ENCODE data around the gene KCNF1.

Gene KCNF1

DNA sequence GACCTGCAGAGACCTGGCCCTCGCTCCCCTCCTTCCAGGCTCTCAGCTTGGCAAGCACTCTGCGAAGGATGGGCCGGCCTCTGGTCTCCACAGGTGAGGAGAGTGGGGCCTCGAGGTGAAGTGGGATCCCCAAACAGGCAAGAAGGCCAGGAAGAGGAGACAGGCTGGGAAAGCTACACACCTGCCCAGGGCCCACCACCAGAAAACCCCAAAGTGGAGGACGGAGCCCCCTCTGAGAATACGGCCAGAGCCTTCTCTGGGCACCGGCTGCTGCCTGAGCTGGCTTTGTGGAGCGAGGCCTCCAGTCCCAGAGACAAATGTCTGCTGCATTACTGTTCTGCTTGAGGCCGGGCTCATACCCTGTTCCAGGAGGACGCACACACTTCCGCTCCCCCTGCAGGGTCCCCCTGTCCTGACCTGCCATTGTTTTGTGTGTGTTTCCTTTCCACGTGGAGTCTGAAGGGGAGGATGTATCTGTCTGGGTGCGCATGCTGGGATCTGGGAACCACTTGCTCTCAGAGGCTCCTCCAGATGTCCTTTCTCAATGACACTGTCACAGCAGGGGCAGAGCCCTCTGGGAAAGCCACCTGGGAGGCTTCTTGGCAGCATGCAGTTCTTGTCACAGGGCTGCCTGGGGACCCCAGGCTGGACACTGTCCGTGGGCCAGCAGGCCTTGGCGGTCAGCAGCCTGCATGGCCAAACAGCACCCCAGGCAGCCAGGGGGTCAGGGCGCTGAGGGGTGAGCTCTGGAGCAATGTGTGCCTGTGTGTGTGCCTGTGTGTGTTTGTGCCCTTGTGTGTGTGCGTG, 20.8 kb downstream of the KCNF1 start:
- no peaks in the 10 kb centered on the region for H3K36me3 ChIP-seq (ENCODE audit: control insufficient read depth, insufficient read depth, low read length)
- no peak for DNase-seq (ENCODE audit: low read depth, low spot score)
- WGBS (ENCODE audit: insufficient coverage, insufficient read length), result no CpG with 5 or more reads among the region's 17 CpGs
- H3K27ac ChIP-seq (ENCODE audit: low read length), result no peak overlapping the region
- peaks cover 3% of the 10 kb centered on the region; the same call in 1 of the 2 replicates for H3K4me1 ChIP-seq (ENCODE audit: control insufficient read depth, insufficient read depth, low read length)
- H3K4me3 ChIP-seq (ENCODE audit: low read length), result no peak overlapping the region
- no peaks in the 10 kb centered on the region for H3K27me3 ChIP-seq (ENCODE audit: control insufficient read depth, insufficient read depth, low read length)
- H3K9me3 ChIP-seq (ENCODE audit: control insufficient read depth, insufficient read depth, low read length), result no peaks in the 10 kb centered on the region

GRCh38 chr2:10933700-10934225, 22.0 kb downstream of the KCNF1 start:
- H3K36me3 ChIP-seq (ENCODE audit: control insufficient read depth, insufficient read depth, low read length), result no peaks in the 10 kb centered on the region
- no peak overlapping the region for H3K27ac ChIP-seq (ENCODE audit: low read length)
- no peaks in the 10 kb centered on the region for H3K27me3 ChIP-seq (ENCODE audit: control insufficient read depth, insufficient read depth, low read length)
- no CpG with 5 or more reads among the region's 11 CpGs for WGBS (ENCODE audit: insufficient coverage, insufficient read length)
- no peak overlapping the region for H3K4me3 ChIP-seq (ENCODE audit: low read length)
- no peak for DNase-seq (ENCODE audit: low read depth, low spot score)
- peaks cover 3% of the 10 kb centered on the region; the same call in 1 of the 2 replicates for H3K4me1 ChIP-seq (ENCODE audit: control insufficient read depth, insufficient read depth, low read length)
- no peaks in the 10 kb centered on the region for H3K9me3 ChIP-seq (ENCODE audit: control insufficient read depth, insufficient read depth, low read length)

- Histone ChIP-seq H3K4me1 (ENCODE audit: control insufficient read depth, insufficient read depth, low read length) (peaks cover 3% of the 10 kb centered on the region; the same call in 1 of the 2 replicates), H3K27ac (ENCODE audit: low read length) (no peak overlapping the region), H3K4me3 (ENCODE audit: low read length) (no peak overlapping the region), H3K9me3 (ENCODE audit: control insufficient read depth, insufficient read depth, low read length) (no peaks in the 10 kb centered on the region), H3K36me3 (ENCODE audit: control insufficient read depth, insufficient read depth, low read length) (no peaks in the 10 kb centered on the region), H3K27me3 (ENCODE audit: control insufficient read depth, insufficient read depth, low read length) (no peaks in the 10 kb centered on the region)
- no CpG with 5 or more reads among the region's 7 CpGs for WGBS (ENCODE audit: insufficient coverage, insufficient read length)
- DNase-seq (ENCODE audit: low read depth, low spot score), result no peak
Measured at GRCh38 chr2:10934308-10934978, 22.7 kb downstream of the KCNF1 start.

DNA sequence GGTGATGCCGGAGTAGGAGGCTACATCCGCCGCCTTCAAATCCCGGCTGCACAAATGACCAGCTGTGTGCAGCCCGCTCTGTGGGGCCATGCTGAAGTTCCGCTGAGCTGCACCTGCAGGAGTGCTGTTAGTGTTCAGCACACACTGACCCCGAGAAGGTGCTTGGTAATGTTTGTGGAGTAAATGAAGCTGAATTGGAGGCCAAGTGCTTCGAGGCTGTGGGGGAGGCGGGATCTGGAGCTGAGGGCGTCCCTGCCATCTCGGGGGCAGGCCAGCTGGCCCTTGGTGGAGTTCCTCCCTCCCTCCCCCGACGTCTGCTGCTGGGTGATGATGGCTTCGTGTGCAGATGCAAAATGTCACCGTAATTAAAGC, 23.2 kb downstream of the KCNF1 start:
- H3K27ac ChIP-seq (ENCODE audit: low read length), result no peak overlapping the region
- no CpG with 5 or more reads among the region's 15 CpGs for WGBS (ENCODE audit: insufficient coverage, insufficient read length)
- DNase-seq (ENCODE audit: low read depth, low spot score), result no peak
- peaks cover 3% of the 10 kb centered on the region; the same call in 1 of the 2 replicates for H3K4me1 ChIP-seq (ENCODE audit: control insufficient read depth, insufficient read depth, low read length)
- H3K36me3 ChIP-seq (ENCODE audit: control insufficient read depth, insufficient read depth, low read length), result no peaks in the 10 kb centered on the region
- no peaks in the 10 kb centered on the region for H3K9me3 ChIP-seq (ENCODE audit: control insufficient read depth, insufficient read depth, low read length)
- H3K4me3 ChIP-seq (ENCODE audit: low read length), result no peak overlapping the region
- H3K27me3 ChIP-seq (ENCODE audit: control insufficient read depth, insufficient read depth, low read length), result no peaks in the 10 kb centered on the region

DNA sequence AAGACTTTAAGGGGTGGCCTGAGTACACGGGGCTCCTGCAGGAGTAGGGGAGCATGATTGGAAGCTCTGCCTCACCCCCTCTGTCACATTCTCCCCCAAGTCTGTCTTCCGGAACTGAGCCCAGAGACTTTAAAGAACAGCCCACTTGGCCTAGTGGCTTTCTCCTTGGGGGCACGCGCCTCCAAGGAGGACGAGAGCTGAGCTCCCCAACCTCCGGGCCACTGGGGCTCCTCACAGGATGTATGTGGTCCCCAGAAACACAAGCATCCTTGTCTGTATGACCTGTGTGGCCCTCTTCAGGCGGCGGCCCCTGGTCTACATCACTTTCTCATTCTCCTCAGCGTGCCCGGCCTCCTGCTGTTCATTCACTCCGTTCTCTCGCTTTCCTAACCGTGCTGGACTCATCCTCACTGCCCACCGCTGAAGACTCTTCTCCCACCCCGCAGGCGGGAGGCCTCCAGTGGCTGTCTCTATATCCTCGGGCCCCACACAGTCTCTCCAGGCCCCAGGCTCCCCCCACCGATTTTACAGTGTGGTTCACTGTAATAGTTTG, 23.7 kb downstream of the KCNF1 start:
- Histone ChIP-seq H3K27ac (ENCODE audit: low read length) (no peak overlapping the region), H3K4me1 (ENCODE audit: control insufficient read depth, insufficient read depth, low read length) (peaks cover 3% of the 10 kb centered on the region; the same call in 1 of the 2 replicates), H3K4me3 (ENCODE audit: low read length) (no peak overlapping the region), H3K9me3 (ENCODE audit: control insufficient read depth, insufficient read depth, low read length) (no peaks in the 10 kb centered on the region), H3K27me3 (ENCODE audit: control insufficient read depth, insufficient read depth, low read length) (no peaks in the 10 kb centered on the region), H3K36me3 (ENCODE audit: control insufficient read depth, insufficient read depth, low read length) (no peaks in the 10 kb centered on the region)
- no peak for DNase-seq (ENCODE audit: low read depth, low spot score)
- no CpG with 5 or more reads among the region's 18 CpGs for WGBS (ENCODE audit: insufficient coverage, insufficient read length)

DNA sequence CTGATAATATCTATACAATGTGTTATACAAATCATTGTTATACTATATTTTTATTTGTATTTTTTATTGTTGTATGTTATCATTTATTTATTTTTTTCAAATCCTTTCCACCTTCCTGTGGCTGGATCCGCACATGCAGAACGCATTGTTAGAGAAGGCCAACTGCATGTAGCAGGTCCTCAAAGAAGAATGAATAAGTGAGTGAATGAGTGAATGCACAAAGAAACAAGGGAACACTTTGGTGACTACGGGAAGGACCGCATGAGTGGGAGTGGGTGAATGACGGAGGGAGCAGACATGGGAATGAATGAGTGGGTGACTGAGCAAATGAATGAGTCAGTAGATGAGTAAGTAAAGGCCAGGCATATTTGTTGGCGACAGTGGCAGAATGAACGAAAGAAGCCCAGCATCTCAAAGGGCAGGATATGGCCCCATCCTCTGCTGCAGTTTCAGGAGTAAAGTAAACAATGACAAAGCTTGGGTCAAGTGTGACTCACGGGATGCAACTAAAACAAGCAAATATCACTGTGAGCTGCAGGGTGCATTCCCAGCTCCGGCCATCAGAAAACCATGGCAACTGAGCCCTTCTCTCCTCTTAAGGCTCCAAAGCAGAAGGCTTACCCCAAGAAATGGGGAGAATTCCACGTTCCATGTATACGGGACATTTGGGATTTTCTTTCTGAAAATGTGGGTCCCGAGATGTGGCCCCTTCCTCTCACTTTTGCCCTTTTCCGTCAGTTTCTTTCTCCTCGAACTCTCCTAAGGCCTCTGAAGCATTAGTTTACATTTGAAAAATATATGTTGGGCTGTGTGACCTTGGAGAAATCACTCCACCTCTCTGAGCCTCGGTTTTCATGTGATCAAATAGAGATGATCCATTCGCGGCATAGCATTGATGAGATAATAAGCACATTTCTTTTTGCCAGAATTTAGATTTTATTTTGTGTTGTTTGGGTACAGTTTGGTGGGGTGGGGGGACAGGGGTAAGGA, 24.5 kb downstream of the KCNF1 start:
- DNase-seq (ENCODE audit: low read depth, low spot score), result no peak
- Histone ChIP-seq H3K27me3 (ENCODE audit: control insufficient read depth, insufficient read depth, low read length) (no peaks in the 10 kb centered on the region), H3K4me3 (ENCODE audit: low read length) (no peak overlapping the region), H3K36me3 (ENCODE audit: control insufficient read depth, insufficient read depth, low read length) (no peaks in the 10 kb centered on the region), H3K4me1 (ENCODE audit: control insufficient read depth, insufficient read depth, low read length) (peaks cover 3% of the 10 kb centered on the region; the same call in 1 of the 2 replicates), H3K9me3 (ENCODE audit: control insufficient read depth, insufficient read depth, low read length) (no peaks in the 10 kb centered on the region), H3K27ac (ENCODE audit: low read length) (no peak overlapping the region)
- no CpG with 5 or more reads among the region's 17 CpGs for WGBS (ENCODE audit: insufficient coverage, insufficient read length)

- Histone ChIP-seq H3K9me3 (ENCODE audit: control insufficient read depth, insufficient read depth, low read length) (no peaks in the 10 kb centered on the region), H3K27ac (ENCODE audit: low read length) (no peak overlapping the region), H3K4me1 (ENCODE audit: control insufficient read depth, insufficient read depth, low read length) (peaks cover 3% of the 10 kb centered on the region; the same call in 1 of the 2 replicates), H3K4me3 (ENCODE audit: low read length) (no peak overlapping the region), H3K36me3 (ENCODE audit: control insufficient read depth, insufficient read depth, low read length) (no peaks in the 10 kb centered on the region), H3K27me3 (ENCODE audit: control insufficient read depth, insufficient read depth, low read length) (no peaks in the 10 kb centered on the region)
- WGBS (ENCODE audit: insufficient coverage, insufficient read length), result no CpG with 5 or more reads among the region's 3 CpGs
- DNase-seq (ENCODE audit: low read depth, low spot score), result no peak
Measured at GRCh38 chr2:10939058-10939457, 27.3 kb downstream of the KCNF1 start.

DNA sequence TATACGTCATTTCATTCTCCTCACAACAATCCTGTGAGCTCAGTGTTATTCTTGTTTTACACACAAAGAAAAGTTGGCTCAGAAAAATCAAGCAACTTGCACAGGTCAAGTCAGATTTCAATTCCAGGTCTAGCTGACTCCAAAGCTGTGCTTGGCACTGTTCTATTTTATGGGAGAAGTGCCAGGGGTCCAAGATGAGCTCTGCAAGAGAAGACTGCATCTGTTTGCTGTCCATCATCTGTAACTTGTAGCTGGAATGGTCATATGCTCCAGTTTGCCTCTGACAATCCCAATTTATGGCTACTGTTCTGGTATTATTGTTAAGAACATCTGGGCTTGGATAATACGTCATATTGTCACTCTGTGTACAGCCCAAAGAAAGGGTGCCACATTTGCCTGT, 28.9 kb downstream of the KCNF1 start:
- H3K27ac ChIP-seq (ENCODE audit: low read length), result no peak overlapping the region
- H3K36me3 ChIP-seq (ENCODE audit: control insufficient read depth, insufficient read depth, low read length), result no peaks in the 10 kb centered on the region
- no peak overlapping the region for H3K4me3 ChIP-seq (ENCODE audit: low read length)
- H3K27me3 ChIP-seq (ENCODE audit: control insufficient read depth, insufficient read depth, low read length), result no peaks in the 10 kb centered on the region
- DNase-seq (ENCODE audit: low read depth, low spot score), result no peak
- no CpG with 5 or more reads among the region's 2 CpGs for WGBS (ENCODE audit: insufficient coverage, insufficient read length)
- H3K9me3 ChIP-seq (ENCODE audit: control insufficient read depth, insufficient read depth, low read length), result no peaks in the 10 kb centered on the region
- peaks cover 3% of the 10 kb centered on the region; the same call in 1 of the 2 replicates for H3K4me1 ChIP-seq (ENCODE audit: control insufficient read depth, insufficient read depth, low read length)

DNA sequence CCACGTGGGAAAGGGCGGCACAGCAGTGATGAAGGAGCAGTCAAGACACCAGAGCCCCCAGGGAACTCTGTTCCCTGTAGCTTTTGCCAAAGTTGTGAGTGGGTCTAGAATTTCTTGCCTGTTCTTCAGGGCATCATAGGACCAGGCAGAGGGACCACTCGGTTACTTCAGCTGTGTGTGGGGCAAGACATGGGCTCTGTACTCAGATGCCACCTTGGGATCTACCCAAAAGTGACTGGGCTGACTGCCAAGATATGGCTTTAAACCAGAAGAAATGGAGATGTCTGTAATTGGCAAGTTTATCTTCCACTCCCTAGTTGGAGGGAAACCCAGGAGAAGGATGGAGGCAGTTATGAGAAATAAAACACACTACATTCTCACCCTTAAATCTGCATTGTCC, 29.6 kb downstream of the KCNF1 start:
- Histone ChIP-seq H3K9me3 (ENCODE audit: control insufficient read depth, insufficient read depth, low read length) (no peaks in the 10 kb centered on the region), H3K4me3 (ENCODE audit: low read length) (no peak overlapping the region), H3K27ac (ENCODE audit: low read length) (no peak overlapping the region), H3K4me1 (ENCODE audit: control insufficient read depth, insufficient read depth, low read length) (no peaks in the 10 kb centered on the region), H3K27me3 (ENCODE audit: control insufficient read depth, insufficient read depth, low read length) (no peaks in the 10 kb centered on the region), H3K36me3 (ENCODE audit: control insufficient read depth, insufficient read depth, low read length) (no peaks in the 10 kb centered on the region)
- no peak for DNase-seq (ENCODE audit: low read depth, low spot score)
- WGBS (ENCODE audit: insufficient coverage, insufficient read length), result no CpG with 5 or more reads among the region's 3 CpGs
